ENCODE results near the gene DVL2. TPM values are rescaled to one million over a fixed set of nuclear protein-coding genes. Genes with fewer than 3 reads are reported as not detected.
A peak's percentile ranks its signal among the peaks of the same experiment; 100 is the strongest.
"Not testable (repeated sequence)": the region's sequence is repeated elsewhere in the genome, so short reads cannot be mapped to it uniquely, and the experiment has no call there.

The DVL2 gene
- polyA plus RNA-seq, 1 donor from 2014 or later, result 41.1 TPM

DNA sequence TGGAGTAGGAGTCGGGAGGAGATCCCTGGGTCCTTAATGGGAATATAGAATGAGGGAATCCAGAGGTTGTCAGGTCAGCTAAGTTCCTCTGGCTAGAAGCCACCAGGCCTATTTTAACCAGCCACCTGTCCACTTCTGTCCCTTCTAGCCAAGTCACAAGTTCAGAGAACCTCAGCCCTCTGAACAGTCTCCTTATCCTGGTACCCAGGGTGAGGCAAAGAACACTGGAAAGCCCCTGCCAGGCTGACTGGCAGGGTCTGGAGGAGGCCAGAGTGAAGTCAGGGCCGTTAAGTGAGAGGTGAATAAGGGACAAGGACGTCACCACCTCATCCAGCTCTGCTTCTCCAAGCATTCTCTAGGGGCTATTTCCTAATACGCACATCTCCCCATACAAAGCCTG is 14.5 kb upstream of the DVL2 start:
- H3K9ac ChIP-seq (ENCODE audit: low read length), result no peak overlapping the region
- no peaks in the 10 kb centered on the region for H3F3A ChIP-seq (ENCODE audit: insufficient read depth, low read length, poor library complexity, severe bottlenecking)
- no peaks in the 10 kb centered on the region for H3K9me3 ChIP-seq (ENCODE audit: low read length)
- no peak overlapping the region for H2AFZ ChIP-seq (ENCODE audit: low read depth, low read length)
- no peak for TF ChIP-seq EZH2 (IDR thresholded peaks at IDR 0.05; ENCODE audit: borderline replicate concordance, insufficient read depth, low read length, poor library complexity, severe bottlenecking)
- TF ChIP-seq, protein P1, sequence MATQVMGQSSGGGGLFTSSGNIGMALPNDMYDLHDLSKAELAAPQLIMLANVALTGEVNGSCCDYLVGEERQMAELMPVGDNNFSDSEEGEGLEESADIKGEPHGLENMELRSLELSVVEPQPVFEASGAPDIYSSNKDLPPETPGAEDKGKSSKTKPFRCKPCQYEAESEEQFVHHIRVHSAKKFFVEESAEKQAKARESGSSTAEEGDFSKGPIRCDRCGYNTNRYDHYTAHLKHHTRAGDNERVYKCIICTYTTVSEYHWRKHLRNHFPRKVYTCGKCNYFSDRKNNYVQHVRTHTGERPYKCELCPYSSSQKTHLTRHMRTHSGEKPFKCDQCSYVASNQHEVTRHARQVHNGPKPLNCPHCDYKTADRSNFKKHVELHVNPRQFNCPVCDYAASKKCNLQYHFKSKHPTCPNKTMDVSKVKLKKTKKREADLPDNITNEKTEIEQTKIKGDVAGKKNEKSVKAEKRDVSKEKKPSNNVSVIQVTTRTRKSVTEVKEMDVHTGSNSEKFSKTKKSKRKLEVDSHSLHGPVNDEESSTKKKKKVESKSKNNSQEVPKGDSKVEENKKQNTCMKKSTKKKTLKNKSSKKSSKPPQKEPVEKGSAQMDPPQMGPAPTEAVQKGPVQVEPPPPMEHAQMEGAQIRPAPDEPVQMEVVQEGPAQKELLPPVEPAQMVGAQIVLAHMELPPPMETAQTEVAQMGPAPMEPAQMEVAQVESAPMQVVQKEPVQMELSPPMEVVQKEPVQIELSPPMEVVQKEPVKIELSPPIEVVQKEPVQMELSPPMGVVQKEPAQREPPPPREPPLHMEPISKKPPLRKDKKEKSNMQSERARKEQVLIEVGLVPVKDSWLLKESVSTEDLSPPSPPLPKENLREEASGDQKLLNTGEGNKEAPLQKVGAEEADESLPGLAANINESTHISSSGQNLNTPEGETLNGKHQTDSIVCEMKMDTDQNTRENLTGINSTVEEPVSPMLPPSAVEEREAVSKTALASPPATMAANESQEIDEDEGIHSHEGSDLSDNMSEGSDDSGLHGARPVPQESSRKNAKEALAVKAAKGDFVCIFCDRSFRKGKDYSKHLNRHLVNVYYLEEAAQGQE (IDR thresholded peaks at IDR 0.05; ENCODE audit: borderline replicate concordance), result no peak
- H3K4me2 ChIP-seq (ENCODE audit: low read length), result peak overlapping the region; percentile 51
- no peaks in the 10 kb centered on the region for H3K36me3 ChIP-seq (ENCODE audit: insufficient read depth, low read length)
- no peaks in the 10 kb centered on the region for H3K27me3 ChIP-seq (ENCODE audit: insufficient read depth, low read depth, low read length)
- no peaks in the 10 kb centered on the region for H3K9me2 ChIP-seq (ENCODE audit: insufficient read depth, low read length)
- H3K27ac ChIP-seq (ENCODE audit: low read length), result no peak overlapping the region
- H3K4me3 ChIP-seq (ENCODE audit: low read length), result peak overlapping the region; percentile 70
- H3K79me2 ChIP-seq (replicated peaks; ENCODE audit: insufficient read depth, low read length), result peaks cover 52% of the 10 kb centered on the region
- H4K20me1 ChIP-seq (ENCODE audit: insufficient read depth), result no peaks in the 10 kb centered on the region

DNA sequence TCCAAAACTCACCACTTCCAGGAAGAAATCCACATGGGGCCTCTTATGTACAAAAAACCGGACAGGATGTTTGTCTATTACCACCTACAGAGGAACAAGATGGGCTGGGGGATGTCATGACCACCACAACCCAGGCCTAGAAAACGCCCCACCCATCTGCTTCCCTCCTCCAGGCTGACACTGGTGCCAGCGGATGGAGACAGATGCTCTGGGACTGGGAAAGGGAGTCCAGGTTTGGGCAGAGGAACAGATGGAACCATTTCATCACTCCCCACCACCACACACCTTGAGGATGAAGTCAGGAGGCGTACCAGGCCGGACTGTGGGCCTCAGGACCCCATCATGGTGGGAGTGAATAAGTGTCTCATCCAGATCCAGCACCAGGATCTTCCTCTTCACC is 12.5 kb upstream of the DVL2 start:
- no peaks in the 10 kb centered on the region for H4K20me1 ChIP-seq (ENCODE audit: insufficient read depth)
- H3K9ac ChIP-seq (ENCODE audit: low read length), result no peak overlapping the region
- H2AFZ ChIP-seq (ENCODE audit: low read depth, low read length), result no peak overlapping the region
- no peaks in the 10 kb centered on the region for H3K9me2 ChIP-seq (ENCODE audit: insufficient read depth, low read length)
- H3K36me3 ChIP-seq (ENCODE audit: insufficient read depth, low read length), result no peaks in the 10 kb centered on the region
- H3K27me3 ChIP-seq (ENCODE audit: insufficient read depth, low read depth, low read length), result no peaks in the 10 kb centered on the region
- H3K4me2 ChIP-seq (ENCODE audit: low read length), result no peak overlapping the region
- H3F3A ChIP-seq (ENCODE audit: insufficient read depth, low read length, poor library complexity, severe bottlenecking), result no peaks in the 10 kb centered on the region
- no peak overlapping the region for H3K4me3 ChIP-seq (ENCODE audit: low read length)
- no peaks in the 10 kb centered on the region for H3K9me3 ChIP-seq (ENCODE audit: low read length)
- peaks cover 50% of the 10 kb centered on the region for H3K79me2 ChIP-seq (replicated peaks; ENCODE audit: insufficient read depth, low read length)
- TF ChIP-seq, protein P1 (IDR thresholded peaks at IDR 0.05; ENCODE audit: borderline replicate concordance), result no peak
- no peak for TF ChIP-seq TAF1 (IDR thresholded peaks at IDR 0.05; ENCODE audit: low read depth)
- TF ChIP-seq, protein P2, sequence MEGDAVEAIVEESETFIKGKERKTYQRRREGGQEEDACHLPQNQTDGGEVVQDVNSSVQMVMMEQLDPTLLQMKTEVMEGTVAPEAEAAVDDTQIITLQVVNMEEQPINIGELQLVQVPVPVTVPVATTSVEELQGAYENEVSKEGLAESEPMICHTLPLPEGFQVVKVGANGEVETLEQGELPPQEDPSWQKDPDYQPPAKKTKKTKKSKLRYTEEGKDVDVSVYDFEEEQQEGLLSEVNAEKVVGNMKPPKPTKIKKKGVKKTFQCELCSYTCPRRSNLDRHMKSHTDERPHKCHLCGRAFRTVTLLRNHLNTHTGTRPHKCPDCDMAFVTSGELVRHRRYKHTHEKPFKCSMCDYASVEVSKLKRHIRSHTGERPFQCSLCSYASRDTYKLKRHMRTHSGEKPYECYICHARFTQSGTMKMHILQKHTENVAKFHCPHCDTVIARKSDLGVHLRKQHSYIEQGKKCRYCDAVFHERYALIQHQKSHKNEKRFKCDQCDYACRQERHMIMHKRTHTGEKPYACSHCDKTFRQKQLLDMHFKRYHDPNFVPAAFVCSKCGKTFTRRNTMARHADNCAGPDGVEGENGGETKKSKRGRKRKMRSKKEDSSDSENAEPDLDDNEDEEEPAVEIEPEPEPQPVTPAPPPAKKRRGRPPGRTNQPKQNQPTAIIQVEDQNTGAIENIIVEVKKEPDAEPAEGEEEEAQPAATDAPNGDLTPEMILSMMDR (IDR thresholded peaks at IDR 0.05; ENCODE audit: poor library complexity, severe bottlenecking), result no peak
- TF ChIP-seq SMC3 (conservative IDR thresholded peaks at IDR 0.05; ENCODE audit: poor library complexity), result no peak
- TF ChIP-seq RAD21 (conservative IDR thresholded peaks at IDR 0.05), result no peak
- H3K27ac ChIP-seq (ENCODE audit: low read length), result no peak overlapping the region

DNA sequence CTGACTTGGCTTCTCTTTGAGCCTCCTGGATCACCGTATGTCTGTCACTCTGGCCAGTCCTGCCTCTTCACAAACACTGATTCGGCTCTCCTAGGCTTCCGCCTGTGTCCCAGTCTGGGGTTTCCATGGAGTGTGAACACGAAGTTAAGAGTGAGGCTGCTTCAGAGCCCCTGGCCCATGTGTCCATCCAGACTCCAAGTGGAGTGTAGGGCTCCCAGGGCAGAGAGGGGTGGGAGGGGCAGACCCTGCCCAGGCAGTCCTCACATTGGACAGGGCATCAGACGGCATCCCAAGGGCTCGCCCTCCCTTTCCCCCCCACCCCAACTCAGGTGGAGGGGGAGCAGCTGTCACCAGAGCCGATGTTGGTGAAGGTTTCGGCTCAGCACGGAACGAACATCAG is 9.5 kb upstream of the DVL2 start:
- Histone ChIP-seq H3K27ac (ENCODE audit: low read length) (peak overlapping the region; percentile 99), H3K9ac (ENCODE audit: low read length) (peak overlapping the region; percentile 99), H3K79me2 (replicated peaks; ENCODE audit: insufficient read depth, low read length) (peaks cover 48% of the 10 kb centered on the region), H3K4me3 (ENCODE audit: low read length) (peak overlapping the region; percentile 75)
- not testable (repeated sequence) for H4K20me1 ChIP-seq (ENCODE audit: insufficient read depth); H3K9me3 ChIP-seq (ENCODE audit: low read length); H3K36me3 ChIP-seq (ENCODE audit: insufficient read depth, low read length); H3F3A ChIP-seq (ENCODE audit: insufficient read depth, low read length, poor library complexity, severe bottlenecking); H3K4me2 ChIP-seq (ENCODE audit: low read length); H2AFZ ChIP-seq (ENCODE audit: low read depth, low read length); H3K9me2 ChIP-seq (ENCODE audit: insufficient read depth, low read length); H3K27me3 ChIP-seq (ENCODE audit: insufficient read depth, low read depth, low read length)
